HG02884 (cell line): ENCODE measurements around the gene MYOM3.

Experiments
- ATAC-seq: cut with Tn5 transposase; IDR thresholded peaks from one replicate; pipeline ENCODE4 v1.9.1; 2021; ENCODE audit warnings: mild to moderate bottlenecking, moderate library complexity; ENCODE audit not compliant: unreplicated experiment

The MYOM3 gene

DNA sequence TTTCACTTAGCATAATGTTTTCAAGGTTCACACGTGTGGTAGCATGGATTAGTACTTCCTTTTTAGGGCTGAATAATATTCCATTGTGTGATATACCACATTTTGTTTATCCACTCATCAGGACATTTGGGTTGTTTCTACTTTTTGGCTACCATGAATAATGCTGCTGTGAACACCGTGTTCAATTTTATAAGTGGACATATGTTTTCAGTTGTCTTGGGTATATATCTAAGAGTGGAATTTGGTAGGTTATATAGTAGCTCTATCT, 27.2 kb upstream of the MYOM3 start:
- no peak for ATAC-seq

DNA sequence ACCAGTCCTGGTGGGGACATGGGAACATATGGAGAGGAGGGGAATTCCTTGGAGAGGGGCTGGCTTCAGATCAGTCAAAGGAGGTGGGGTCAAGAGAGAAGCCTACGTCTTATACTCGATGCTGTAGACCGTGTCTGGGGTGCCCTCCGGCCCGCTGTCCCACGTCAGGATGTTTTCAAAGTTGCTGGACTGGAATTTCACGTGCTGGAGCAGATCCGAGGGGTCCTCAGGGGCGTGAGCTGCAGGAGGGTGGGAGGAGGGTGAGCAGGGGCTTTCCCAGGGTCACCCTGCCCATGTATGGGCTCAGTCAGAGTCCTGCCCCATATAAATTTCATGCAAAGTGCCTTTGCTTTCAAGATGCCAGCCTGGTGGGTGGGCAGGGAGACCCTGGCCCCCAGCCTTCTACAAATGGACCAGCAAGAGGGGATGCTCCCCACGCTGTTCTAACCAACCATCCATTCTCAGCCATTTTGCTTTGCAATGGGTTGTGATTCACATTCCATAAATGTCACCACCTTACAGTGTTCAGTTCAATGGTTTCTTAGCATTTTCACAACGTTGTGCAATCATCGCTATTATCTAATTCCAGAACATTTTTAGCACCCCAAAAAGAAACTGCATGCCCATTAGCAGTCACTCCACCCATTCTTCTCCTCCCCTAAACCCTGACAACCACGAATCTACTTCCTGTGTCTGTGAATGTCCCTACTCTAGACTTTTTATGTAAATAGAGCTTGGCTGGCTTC, 26.7 kb upstream of the MYOM3 start:
- ATAC-seq: no peak

DNA sequence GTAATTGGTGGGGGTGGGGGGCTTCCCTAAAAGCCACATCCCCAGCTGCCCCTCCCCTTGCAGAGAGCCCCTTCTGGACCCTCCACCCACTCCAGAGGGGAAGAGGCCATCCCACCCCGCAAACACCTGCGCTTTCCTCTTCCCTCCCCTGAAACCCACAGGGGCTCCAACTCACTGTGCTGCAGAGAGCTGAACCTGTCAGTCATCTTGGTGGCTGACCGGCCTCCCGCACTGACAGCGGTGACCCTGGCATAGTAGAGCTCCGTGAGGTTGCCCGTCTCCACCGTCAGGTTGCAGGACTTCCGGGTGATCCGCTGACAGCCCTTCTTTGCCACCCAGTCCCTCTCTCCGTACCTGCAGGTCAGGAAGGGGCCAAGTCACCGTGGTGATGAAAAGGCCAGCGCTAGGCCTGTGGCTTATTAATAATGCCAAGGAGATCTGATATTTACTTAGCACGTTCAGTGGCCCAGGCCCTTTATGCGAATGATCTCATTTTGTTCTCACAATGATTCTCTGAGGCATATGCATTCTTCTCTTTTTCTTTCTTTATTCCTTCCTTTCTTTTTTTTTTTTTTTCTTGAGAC, 25.1 kb upstream of the MYOM3 start:
- no peak for ATAC-seq

DNA sequence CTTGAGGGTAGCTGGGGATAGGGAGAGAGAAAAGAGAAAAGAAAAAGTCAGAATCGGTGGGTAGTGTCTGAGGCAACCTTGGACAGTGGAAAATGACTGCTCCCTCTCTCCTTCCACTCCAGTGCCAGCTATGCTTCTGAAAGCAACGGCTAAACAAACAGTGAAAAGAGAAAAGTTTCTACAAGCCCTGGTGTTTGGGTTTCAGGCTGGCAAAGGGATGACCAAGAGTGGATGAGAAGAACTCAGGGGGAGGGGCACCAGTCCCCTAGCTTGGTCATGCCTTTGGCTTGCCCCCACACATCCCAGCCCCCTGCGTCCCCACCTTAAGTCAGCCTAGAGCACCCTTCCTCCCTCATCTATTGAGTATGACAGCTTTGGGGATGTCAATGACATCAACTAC, 22.4 kb upstream of the MYOM3 start:
- ATAC-seq: no peak

DNA sequence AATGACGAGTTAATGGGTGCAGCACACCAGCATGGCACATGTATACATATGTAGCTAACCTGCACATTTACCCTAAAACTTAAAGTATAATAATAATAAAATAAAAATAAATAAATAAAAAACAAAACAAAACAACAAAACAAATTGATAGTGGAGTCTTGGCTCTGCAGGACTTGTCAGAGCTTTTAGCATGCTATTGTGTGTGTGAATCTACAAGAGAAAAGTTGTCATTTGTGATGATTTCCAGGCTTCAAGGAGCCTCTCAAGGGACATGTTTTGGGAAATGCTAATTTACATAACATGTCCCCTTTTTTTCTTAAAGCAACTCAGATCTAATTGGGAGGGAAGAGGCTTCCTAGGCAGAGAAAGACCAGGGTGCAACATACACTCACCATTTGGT, 21.9 kb upstream of the MYOM3 start:
- no peak for ATAC-seq

DNA sequence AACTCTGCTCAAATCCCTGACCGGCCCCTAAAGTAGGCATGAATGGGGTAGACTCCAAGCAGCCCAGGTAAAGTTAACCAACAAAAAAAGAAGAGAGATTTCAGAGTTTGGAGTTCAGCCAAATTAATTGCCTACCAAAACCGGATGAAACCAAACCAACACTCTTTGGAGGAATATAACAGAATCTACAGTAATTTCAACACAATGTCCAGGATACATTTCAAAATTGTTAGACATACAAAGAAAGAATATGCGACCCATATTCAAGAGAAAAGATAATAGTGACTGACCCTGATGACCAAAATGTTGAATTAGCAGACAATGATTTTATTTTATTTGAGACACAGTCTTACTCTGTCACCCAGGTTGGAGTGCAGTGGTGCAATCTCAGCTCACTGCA, 18.4 kb upstream of the MYOM3 start:
- ATAC-seq: no peak

DNA sequence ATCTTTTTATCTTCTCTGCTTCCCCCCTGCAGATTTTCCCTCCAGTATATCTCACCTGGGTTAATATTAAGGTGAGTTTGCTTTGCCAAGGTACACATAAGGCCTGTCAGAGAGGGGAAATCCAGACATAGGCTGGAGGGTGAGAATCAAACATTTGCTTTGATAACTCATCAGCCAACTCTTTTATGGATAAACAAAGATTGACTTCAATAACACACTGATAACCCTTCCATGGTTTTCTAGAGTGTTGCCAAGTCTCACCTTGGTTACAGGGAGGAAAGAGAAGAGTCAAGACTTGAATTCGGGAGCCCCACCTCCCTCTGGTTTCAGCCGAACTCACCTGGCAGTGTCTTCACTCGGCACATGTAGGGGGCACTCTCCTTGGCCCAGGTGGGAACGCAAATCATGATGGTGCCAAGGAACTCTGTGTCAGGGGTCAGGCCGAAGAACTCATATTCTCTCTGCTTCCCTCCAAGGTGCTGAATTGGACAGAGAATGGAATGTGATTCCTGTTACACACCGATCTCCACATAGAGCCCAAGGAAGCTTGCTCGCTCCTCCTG, 15.9 kb upstream of the MYOM3 start:
- no peak for ATAC-seq

DNA sequence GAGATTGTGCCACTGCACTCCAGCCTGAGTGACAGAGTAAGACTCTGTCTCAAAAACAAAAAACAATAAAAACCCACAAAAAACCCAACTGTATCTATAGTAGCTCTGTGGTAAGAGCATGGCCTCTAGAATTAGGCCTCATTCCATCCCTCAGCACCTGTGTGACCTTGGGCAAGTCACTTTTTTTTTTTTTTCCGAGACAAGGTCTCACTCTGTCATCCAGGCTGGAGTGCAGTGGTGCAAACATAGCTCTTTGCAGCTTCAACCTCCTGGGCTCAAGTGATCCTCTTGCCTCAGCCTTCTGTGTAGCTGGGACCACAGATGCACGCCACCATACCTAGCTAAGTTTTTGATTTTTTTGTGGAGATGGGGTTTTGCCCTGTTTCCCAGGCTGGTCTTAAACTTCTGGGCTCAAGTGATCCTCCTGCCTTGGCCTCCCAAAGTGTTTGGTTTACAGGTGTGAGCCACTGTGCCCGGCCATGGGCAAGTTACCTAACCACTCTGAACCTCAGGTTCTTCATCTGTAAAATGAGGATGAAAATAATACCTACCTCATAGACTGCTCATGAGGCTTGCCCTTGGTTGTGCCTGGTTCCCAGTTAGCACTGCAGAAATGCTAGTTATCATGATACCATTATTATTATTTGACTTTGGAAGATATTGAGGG, 15.3 kb upstream of the MYOM3 start:
- no peak for ATAC-seq

DNA sequence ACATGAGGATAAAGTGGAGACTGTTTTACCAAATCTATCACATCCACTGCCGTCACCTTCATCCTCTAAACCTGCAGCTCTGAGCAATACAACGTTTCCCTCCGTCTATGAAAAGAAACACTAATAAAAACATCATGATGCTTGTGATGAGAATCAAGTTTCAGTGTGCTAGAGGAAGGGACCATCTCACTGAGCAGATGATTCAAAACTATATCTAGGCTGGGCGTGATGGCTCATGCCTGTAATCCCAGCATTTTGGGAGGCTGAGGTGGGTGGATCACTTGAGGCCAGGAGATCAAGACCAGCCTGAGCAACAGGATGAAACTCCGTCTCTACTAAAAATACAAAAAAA, 14.7 kb upstream of the MYOM3 start:
- ATAC-seq: no peak

DNA sequence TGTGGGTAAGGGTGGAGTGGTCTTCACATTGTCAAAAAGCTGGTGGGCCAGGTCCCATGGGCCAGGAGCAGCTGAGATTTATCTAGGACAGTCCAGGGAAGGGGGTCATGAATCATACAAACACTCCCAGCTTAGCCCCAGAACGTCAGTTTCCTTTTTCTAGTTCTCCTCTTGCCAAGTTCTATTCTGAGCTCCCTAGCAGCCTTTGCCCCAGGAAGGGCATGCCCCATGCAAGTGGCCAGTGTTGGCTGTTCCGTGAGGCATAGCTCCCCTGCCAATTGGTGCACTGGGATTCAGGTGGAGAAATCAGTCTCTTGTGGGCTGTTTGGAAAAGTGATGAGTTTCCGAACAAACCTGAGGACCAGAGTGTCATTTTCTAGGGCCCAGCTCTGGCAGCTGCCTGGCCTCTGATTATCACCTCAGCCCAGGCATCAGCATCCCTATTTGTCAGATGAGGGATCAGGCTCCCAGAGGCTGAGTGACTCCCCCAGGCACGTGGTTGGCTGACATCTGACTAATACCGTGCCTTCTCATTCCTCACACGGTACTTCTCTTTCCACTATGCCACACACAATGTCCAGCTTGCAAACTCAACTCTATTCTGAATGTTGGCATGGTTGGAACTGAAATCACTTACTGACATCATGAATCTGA, 14.2 kb upstream of the MYOM3 start:
- ATAC-seq: no peak

DNA sequence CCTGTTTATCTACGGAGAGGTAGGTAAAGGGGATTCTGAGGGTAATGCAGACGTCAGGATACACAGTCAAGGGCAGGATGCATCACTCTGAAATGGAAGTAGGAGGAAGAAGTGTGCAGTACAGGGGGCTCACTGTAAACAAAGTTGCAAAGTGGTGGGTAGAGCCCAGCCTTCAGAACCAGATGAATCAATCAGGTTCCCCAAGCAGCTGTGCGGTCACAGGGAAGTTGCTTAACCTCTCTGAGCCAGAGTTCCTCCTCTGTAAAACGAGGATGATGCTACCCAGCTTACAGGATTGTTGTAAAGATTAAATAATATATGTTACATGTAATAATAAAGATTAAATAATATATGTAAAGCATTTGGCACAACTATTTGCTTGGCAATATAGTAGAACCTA, 13.5 kb upstream of the MYOM3 start:
- ATAC-seq: no peak

DNA sequence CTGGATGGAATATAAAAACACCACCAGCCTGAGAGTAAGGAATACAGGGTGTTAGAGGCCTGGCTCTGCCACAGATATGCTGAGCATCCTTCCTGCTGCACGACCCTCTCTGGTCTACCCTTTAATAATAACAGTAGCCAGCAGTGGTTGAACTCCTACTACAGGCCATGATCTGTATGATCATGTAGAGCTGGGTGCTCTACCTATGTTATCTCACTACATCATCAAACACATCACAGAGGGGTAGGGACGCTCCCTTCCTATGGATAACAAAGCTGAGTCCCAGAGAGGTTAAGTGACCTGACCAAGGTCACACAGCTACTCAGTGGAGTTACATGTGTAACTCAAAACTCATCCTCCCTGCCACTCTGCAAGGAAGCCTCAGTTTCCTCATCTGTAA, 13.0 kb upstream of the MYOM3 start:
- no peak for ATAC-seq

DNA sequence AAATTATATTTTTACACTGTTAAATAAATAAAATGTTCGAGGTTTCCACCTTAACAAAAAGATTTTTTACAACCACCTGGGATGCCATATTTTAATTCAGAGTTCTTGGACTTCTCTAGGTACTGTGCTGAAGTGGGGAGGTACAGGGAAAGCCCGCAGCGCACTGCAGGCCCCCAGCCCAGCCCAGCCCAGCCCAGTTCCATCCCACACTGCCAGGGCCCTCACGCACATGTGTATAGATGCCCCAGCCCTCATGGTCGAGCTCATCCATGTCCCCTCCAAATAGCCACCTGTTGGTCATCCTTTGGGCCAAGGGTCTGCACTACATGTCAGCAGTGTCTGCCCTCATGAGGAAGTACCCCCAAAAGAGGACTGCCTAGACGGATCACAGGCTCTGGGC, 11.7 kb upstream of the MYOM3 start:
- ATAC-seq: no peak

DNA sequence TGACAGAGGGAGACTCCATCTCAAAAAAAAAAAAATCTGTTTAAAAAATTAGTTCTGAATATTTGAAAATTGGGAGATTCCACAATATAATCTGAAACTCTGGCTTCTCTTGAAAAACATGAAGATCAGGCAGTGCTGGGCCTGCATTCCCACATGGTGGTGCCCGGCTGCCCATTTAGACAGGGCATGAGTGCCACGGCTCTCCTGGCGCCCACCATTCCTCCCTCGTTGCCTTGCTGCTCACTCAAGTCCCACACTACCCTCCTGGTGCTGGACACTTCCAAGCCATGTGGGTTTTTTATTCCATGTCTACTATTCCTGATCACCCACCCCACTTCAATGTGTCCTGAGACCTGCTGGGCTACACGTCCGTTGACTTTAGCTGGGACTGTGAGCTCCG, 10.8 kb upstream of the MYOM3 start:
- ATAC-seq: no peak

DNA sequence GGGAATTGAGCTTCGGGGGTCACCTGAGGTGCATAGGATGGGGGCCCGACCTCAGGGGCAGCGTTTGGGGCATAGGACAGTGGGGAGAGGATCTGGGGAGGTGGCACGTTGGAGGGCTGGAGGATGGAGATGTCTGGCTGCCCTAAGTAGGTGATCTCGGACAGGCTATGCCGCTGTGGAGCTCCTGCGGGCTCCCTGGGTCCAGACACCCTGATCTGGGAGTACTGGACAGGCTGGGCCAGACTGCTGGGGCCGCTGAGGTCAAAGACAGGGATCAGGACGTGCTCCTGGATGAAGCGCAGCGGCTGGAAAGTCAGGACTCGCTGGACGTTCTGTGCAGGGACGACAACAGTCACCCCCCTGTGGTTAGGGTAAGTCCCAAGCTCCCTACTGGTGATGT, 9.5 kb upstream of the MYOM3 start:
- no peak for ATAC-seq

DNA sequence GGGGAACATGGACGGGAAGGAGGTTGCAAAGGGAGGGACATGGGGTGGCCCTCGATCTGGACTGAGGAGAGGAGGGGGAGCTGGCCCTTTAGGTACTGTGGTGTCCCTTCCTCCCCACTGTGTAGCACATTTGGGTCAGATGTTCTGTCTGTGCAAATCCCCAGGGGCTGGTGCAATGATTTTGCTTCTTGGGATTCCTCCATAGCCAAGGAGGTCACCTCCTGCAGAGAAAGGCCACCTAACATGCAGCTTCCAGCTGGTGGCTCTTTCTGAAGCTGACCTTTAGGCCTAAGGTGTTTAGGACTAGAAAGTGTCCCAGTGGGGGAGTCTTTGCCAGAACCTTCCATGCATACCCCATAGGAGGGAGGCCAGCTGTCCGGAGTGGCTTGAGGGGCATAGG, 9.0 kb upstream of the MYOM3 start:
- ATAC-seq: no peak

DNA sequence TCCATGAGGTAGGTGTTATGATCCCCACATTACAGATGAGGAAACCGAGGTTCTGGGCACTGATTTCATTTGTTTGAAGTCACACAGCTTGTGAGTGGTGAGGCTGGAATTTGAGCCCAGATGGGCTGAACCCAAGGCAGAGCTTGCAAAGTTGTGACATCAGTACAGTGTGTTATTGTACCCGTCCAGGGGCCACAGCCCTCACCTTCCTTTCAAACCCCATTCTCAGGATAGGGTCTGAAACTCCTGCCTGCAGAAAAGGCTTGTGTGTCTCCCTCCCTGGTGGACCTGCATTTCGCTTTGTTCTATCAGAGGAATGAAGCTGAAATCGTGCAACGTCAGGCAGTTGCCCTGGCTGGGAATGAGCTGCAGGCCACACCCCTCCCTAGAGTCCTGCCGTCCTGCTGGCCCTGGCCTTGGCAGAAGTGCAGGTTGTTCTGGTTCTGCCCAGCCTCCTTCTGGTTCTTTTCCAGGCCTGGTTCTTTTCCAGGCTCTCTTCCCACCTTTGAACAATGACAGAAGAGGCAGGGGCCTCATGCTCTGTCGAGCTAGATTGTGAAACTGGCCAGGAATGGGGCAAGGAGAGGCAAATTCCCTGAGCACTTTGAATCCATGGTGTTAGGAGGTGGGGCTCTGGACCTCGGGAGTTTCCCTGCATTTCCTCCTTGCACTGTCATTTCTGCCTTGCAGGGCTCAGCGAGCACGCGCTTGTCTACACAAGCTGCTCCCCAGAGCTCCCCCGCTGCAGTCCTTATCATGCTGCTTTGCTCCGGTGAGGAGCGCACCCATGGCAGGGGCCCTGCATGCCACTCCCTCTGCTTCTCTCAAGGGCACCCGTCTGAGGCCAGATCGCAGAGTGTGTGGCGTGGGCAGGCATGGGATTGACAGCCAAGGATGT, 8.2 kb upstream of the MYOM3 start:
- no peak for ATAC-seq

DNA sequence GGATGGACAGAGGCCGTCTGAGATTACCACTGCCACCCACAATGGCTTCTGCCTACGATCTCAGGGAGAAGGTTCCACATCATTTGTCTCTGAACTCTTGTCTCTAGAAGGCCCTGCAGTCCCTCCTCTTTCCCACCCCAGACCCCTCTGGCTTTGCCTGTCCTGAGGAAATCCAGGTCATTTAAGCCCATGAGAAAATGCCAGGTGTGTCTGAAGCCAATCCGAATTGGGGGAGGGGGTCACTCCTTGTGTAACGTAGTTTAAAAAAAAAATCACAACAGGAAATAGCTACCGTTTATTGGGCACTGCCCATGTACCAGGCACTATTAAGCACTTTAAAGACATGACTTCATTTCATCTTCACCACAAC, 7.5 kb upstream of the MYOM3 start:
- ATAC-seq: no peak

DNA sequence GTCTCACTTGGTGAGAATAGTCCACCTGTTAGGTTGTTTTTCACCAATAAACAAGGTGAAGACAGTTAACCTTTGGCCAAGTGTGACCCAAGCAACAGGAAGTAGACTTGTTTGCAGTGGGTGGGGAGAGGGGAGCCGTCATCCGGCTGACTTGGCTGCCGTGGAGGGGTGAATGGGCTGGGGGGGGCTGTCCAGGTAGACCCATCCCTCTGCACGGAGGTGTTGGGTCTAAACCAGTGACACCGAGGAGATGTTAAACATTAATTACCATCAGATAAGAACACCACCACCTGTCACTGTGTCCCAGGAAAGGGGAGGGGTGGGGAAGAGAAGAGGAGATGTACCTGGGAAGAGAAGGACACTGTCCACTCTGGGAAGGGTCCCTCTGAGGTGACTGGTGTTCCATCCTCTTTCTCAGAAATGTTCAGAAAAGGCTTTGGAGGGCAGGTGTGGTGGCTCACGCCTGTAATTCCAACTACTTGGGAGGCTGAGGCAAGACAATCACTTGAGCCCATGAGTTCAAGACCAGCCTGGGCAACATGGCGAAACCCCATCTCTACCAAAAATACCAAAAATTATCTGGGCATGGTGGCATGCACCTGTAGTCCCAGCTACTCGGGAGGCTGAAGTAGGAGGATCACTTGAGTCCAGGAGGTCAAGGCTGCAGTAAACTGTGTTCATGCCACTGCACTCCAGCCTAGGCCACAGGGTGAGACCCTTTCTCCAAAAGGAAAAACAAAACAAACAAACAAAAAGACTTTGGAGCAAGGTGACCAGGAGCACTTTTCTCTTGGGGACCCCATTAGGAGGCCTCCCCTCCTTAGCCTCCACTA, 6.7 kb upstream of the MYOM3 start:
- no peak for ATAC-seq

DNA sequence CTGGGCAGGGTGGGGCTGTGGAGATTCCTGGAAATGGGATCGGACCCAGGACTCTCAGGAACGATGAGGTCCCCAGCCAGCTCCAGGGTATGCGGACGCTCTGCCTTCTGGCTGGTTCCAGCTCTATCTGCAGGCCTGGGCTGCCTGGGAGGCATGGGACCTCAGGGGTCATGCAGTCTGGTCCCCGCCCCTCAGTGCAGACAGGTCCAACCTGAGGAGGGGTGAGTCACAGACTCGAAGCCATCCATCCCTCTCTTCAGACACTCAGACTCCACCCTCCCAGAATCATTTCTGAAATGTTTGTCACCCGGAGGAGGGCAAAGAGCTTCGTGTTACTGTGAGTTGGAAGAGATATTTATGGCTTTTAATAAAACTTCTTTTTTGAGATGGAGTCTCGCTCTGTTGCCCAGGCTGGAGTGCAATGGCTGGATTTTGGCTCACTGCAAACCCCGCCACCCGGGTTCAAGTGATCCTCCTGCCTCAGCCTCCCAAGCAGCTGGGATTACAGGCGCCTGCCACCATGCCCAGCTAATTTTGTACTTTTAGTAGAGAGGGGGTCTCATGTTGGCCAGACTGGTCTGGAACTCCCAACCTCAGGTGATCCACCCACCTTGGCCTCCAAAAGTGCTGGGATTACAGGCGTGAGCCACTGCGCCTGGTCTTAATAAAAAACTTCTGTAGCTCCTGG, 5.9 kb upstream of the MYOM3 start:
- ATAC-seq: no peak
